Stimulated activated CD8-positive, alpha-beta memory T cell treated with anti-CD3 and anti-CD28 coated beads, Interleukin-15, amount 100 ng/mL, for 1 hour (primary cell): Measurements from ENCODE around the gene RBM7.

Source experiments
- DNase-seq: peaks from one replicate; pipeline ENCODE4 v3.0.0-alpha.2; 2020; ENCODE audit warnings: low read depth

The RBM7 gene

GRCh38 chr11:114448749-114449482 is 48.5 kb downstream of the RBM7 start:
- DNase-seq: no peak

- DNase-seq: no peak
Observed at GRCh38 chr11:114449845-114450244, 49.4 kb downstream of the RBM7 start.

- no peak for DNase-seq
Observed at GRCh38 chr11:114452399-114452798, 51.9 kb downstream of the RBM7 start.
